Smooth muscle cell (in vitro differentiated cells): ENCODE results near the gene FAM234A. TPM values are rescaled to one million over a fixed set of nuclear protein-coding genes. Genes with fewer than 3 reads are reported as not detected.

Source experiments
- DNase-seq: peaks from one replicate; lab custom pipeline; 2025; ENCODE audit not compliant: unreplicated experiment; lab: John Stamatoyannopoulos, UW
- H2AFZ ChIP-seq: fragments of 200-600 bp; sonication (generic); 2 replicates; pipeline ENCODE4 v1.6.0; 2016; ENCODE audit warnings: antibody characterized with exemption, low read depth, mild to moderate bottlenecking
- H3F3A ChIP-seq: fragments of 200-600 bp; sonication (generic); 2 replicates; pipeline ENCODE4 v1.6.0; 2017; ENCODE audit warnings: antibody characterized with exemption, low read depth
- H3K27ac ChIP-seq: fragments of 200-600 bp; sonication (generic); 2 replicates; pipeline ENCODE4 v1.5.1; 2016; ENCODE audit warnings: low read depth, mild to moderate bottlenecking
- H3K27me3 ChIP-seq: fragments of 200-600 bp; sonication (generic); 2 replicates; pipeline ENCODE4 v1.6.1; 2016; ENCODE audit warnings: low read depth, mild to moderate bottlenecking
- H3K36me3 ChIP-seq: fragments of 200-600 bp; sonication (generic); 2 replicates; pipeline ENCODE4 v1.5.1; 2016; ENCODE audit warnings: low read depth
- H3K4me1 ChIP-seq: fragments of 200-600 bp; sonication (generic); 2 replicates; pipeline ENCODE4 v1.5.1; 2016; ENCODE audit warnings: low read depth
- H3K4me2 ChIP-seq: fragments of 200-600 bp; sonication (generic); 2 replicates; pipeline ENCODE4 v1.6.0; 2016; ENCODE audit warnings: mild to moderate bottlenecking
- H3K4me3 ChIP-seq: fragments of 200-600 bp; sonication (generic); 2 replicates; pipeline ENCODE4 v1.5.1; 2016; ENCODE audit warnings: mild to moderate bottlenecking
- H3K79me2 ChIP-seq: fragments of 200-600 bp; sonication (generic); 2 replicates; pipeline ENCODE4 v1.6.0; 2016; ENCODE audit warnings: low read depth, mild to moderate bottlenecking
- H3K9ac ChIP-seq: fragments of 200-600 bp; sonication (generic); 2 replicates; pipeline ENCODE4 v1.6.0; 2016; ENCODE audit warnings: low read depth
- H3K9me3 ChIP-seq: fragments of 200-600 bp; sonication (generic); replicated peaks from 2 replicates; pipeline ENCODE4 v1.5.1; 2016; ENCODE audit warnings: low read depth
- H4K20me1 ChIP-seq: fragments of 200-600 bp; sonication (generic); 2 replicates; pipeline ENCODE4 v1.6.0; 2016; ENCODE audit warnings: low read depth
- CTCF ChIP-seq: fragments of 200-600 bp; sonication (generic); IDR thresholded peaks from 2 replicates; pipeline ENCODE4 v1.5.1; 2017; ENCODE audit warnings: borderline replicate concordance, mild to moderate bottlenecking, antibody characterized with exemption; ENCODE audit not compliant: insufficient read depth, poor library complexity, severe bottlenecking
- WGBS: methylation state at CpG from one replicate; pipeline ENCODE4 v1.1.7; 2016; ENCODE audit warnings: low lambda C conversion rate; 5-methylcytosine and 5-hydroxymethylcytosine counted together
- polyA plus RNA-seq: library from polyadenylated mRNA; unstranded; fragments of >200 nt; fragmentation: Nextera tagmentation; extraction: Ambion mirVana; gene quantifications from 2 replicates; pipeline ENCODE4 v1.2.1, GENCODE V29; 2016
- total RNA-seq: library from RNA; depleted of rRNA; stranded (reverse); fragments of >200 nt; gene quantifications from 2 replicates; pipeline ENCODE4 v1.2.3, GENCODE V29; 2014

Gene FAM234A
- total and polyA plus RNA-seq, 2 experiments from 2014 or later: 83.7 to 87.3 TPM

GRCh38 chr16:259226-259625, 24.6 kb downstream of the FAM234A start:
- H3K36me3 ChIP-seq: no peaks in the 10 kb centered on the region
- H2AFZ ChIP-seq: no peak overlapping the region
- H3K27me3 ChIP-seq: no peaks in the 10 kb centered on the region
- no peaks in the 10 kb centered on the region for H3K4me1 ChIP-seq
- H3F3A ChIP-seq: no peaks in the 10 kb centered on the region
- H3K27ac ChIP-seq: no peak overlapping the region
- no peak for TF ChIP-seq CTCF
- no peak overlapping the region for H3K4me2 ChIP-seq
- 96% methylated on average over 10 of the region's 10 CpGs for WGBS
- no peaks in the 10 kb centered on the region for H3K9me3 ChIP-seq
- H3K4me3 ChIP-seq: no peak overlapping the region
- DNase-seq: no peak
- H4K20me1 ChIP-seq: no peaks in the 10 kb centered on the region
- H3K79me2 ChIP-seq: no peaks in the 10 kb centered on the region
- no peak overlapping the region for H3K9ac ChIP-seq

GRCh38 chr16:259814-260253, 25.2 kb downstream of the FAM234A start:
- Histone ChIP-seq H2AFZ (no peak overlapping the region), H3K4me1 (no peaks in the 10 kb centered on the region), H3K4me2 (no peak overlapping the region), H3K27ac (no peak overlapping the region), H3K4me3 (no peak overlapping the region), H3F3A (no peaks in the 10 kb centered on the region), H3K36me3 (no peaks in the 10 kb centered on the region), H3K27me3 (no peaks in the 10 kb centered on the region), H3K79me2 (no peaks in the 10 kb centered on the region), H4K20me1 (no peaks in the 10 kb centered on the region), H3K9me3 (no peaks in the 10 kb centered on the region), H3K9ac (no peak overlapping the region)
- no peak for DNase-seq
- no peak for TF ChIP-seq CTCF
- WGBS: 97% methylated on average over 11 of the region's 13 CpGs

GRCh38 chr16:260326-260725, 25.7 kb downstream of the FAM234A start:
- TF ChIP-seq CTCF: no peak
- H3K79me2 ChIP-seq: no peaks in the 10 kb centered on the region
- no peaks in the 10 kb centered on the region for H3K9me3 ChIP-seq
- 96% methylated on average over 19 of the region's 19 CpGs for WGBS
- H2AFZ ChIP-seq: no peak overlapping the region
- H3F3A ChIP-seq: no peaks in the 10 kb centered on the region
- no peak overlapping the region for H3K4me3 ChIP-seq
- no peak overlapping the region for H3K4me2 ChIP-seq
- no peak overlapping the region for H3K9ac ChIP-seq
- H3K4me1 ChIP-seq: no peaks in the 10 kb centered on the region
- H3K36me3 ChIP-seq: no peaks in the 10 kb centered on the region
- no peaks in the 10 kb centered on the region for H3K27me3 ChIP-seq
- H4K20me1 ChIP-seq: no peaks in the 10 kb centered on the region
- no peak for DNase-seq
- H3K27ac ChIP-seq: no peak overlapping the region

- H3K4me1 ChIP-seq: no peaks in the 10 kb centered on the region
- WGBS: 96% methylated on average over 25 of the region's 28 CpGs
- no peak overlapping the region for H3K27ac ChIP-seq
- H3K79me2 ChIP-seq: no peaks in the 10 kb centered on the region
- H3F3A ChIP-seq: no peaks in the 10 kb centered on the region
- no peaks in the 10 kb centered on the region for H3K36me3 ChIP-seq
- no peak for DNase-seq
- H3K9me3 ChIP-seq: no peaks in the 10 kb centered on the region
- TF ChIP-seq CTCF: no peak
- no peak overlapping the region for H3K9ac ChIP-seq
- H3K4me3 ChIP-seq: no peak overlapping the region
- H2AFZ ChIP-seq: no peak overlapping the region
- no peaks in the 10 kb centered on the region for H3K27me3 ChIP-seq
- H4K20me1 ChIP-seq: no peaks in the 10 kb centered on the region
- H3K4me2 ChIP-seq: no peak overlapping the region
Observed at GRCh38 chr16:261031-261691, 26.5 kb downstream of the FAM234A start.
